ENCODE measurements around the gene TMOD4. TPM values are rescaled to one million over a fixed set of nuclear protein-coding genes. Genes with fewer than 3 reads are reported as not detected.
A peak's percentile ranks its signal among the peaks of the same experiment; 100 is the strongest.
"Not testable (repeated sequence)": the region's sequence is repeated elsewhere in the genome, so short reads cannot be mapped to it uniquely, and the experiment has no call there.

Gene TMOD4
- total and polyA plus RNA-seq, 7 donors: 17.6 to 434 (median 274) TPM

DNA sequence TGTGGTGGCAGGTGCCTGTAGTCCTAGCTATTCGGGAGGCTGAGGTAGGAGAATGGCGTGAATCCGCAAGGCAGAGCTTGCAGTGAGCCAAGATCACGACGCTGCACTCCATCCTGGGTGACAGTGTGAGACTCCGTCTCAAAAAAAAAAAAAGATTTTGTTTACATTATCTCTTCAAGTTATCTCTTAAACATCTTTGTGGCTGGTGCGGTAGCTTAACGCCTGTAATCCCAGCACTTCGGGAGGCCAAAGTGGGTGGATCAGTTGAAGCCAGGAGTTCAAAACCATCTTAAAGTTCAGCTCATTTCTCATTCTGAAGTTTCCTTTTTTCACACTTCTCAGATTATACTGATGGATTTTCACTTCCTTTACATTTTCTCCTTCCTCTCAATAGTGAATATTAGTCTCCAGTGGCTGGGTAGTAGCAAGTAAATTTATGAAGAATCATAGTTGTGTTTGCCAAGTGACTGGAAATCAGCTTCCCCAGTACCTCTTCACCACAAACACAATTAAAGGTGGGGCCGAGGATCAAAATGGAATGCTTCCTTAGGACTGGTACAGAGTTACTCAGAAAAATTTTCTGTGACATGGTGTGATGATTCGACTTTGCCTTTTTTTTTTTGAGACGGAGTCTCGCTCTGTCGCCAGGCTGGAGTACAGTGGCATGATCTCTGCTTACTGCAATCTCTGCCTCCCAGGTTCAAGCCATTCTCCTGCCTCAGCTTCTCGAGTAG, 36.4 kb upstream of the TMOD4 start:
- TF ChIP-seq, protein P1, sequence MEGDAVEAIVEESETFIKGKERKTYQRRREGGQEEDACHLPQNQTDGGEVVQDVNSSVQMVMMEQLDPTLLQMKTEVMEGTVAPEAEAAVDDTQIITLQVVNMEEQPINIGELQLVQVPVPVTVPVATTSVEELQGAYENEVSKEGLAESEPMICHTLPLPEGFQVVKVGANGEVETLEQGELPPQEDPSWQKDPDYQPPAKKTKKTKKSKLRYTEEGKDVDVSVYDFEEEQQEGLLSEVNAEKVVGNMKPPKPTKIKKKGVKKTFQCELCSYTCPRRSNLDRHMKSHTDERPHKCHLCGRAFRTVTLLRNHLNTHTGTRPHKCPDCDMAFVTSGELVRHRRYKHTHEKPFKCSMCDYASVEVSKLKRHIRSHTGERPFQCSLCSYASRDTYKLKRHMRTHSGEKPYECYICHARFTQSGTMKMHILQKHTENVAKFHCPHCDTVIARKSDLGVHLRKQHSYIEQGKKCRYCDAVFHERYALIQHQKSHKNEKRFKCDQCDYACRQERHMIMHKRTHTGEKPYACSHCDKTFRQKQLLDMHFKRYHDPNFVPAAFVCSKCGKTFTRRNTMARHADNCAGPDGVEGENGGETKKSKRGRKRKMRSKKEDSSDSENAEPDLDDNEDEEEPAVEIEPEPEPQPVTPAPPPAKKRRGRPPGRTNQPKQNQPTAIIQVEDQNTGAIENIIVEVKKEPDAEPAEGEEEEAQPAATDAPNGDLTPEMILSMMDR (IDR thresholded peaks at IDR 0.05): no peak
- Histone ChIP-seq H3K27me3 (ENCODE audit: insufficient read depth in 3 of 3, low read length in 2 of 3) (no peaks in the 10 kb centered on the region), H3K36me3 (ENCODE audit: insufficient read depth in 1 of 2, low read depth in 1 of 2) (peaks cover 0 to 55% of the 10 kb centered on the region in 2 donors), H3K27ac (no peak overlapping the region), H3K4me3 (no peak overlapping the region), H3K4me1 (peaks cover 9% of the 10 kb centered on the region), H3K9me3 (no peaks in the 10 kb centered on the region)
- 89 to 94% (median 89%) methylated on average over 15 of the region's 15 CpGs for WGBS, 3 donors
- no peak for DNase-seq
- intact Hi-C loops (cut with DNase I): no loop called here
- no peak for ATAC-seq

GRCh38 chr1:151210830-151211229, 35.0 kb upstream of the TMOD4 start:
- Histone ChIP-seq H3K4me3 (no peak overlapping the region), H3K9me3 (no peaks in the 10 kb centered on the region), H3K36me3 (ENCODE audit: insufficient read depth in 1 of 2, low read depth in 1 of 2) (peaks cover 0 to 64% of the 10 kb centered on the region in 2 donors), H3K27me3 (ENCODE audit: insufficient read depth in 3 of 3, low read length in 2 of 3) (no peaks in the 10 kb centered on the region), H3K27ac (no peak overlapping the region), H3K4me1 (peaks cover 9% of the 10 kb centered on the region)
- TF ChIP-seq, protein P1 (IDR thresholded peaks at IDR 0.05): no peak
- ATAC-seq (no peak), DNase-seq (no peak)
- intact Hi-C loops (cut with DNase I): no loop called here
- 67 to 76% (median 71%) methylated on average over 1 of the region's 1 CpG for WGBS, 3 donors

GRCh38 chr1:151205381-151205965, 29.7 kb upstream of the TMOD4 start:
- peaks cover 0 to 65% of the 10 kb centered on the region in 2 donors for H3K36me3 ChIP-seq (ENCODE audit: insufficient read depth in 1 of 2, low read depth in 1 of 2)
- H3K27ac ChIP-seq; ATAC-seq; H3K27me3 ChIP-seq (ENCODE audit: insufficient read depth in 3 of 3, low read length in 2 of 3); intact Hi-C loops (cut with DNase I); DNase-seq; H3K4me3 ChIP-seq; H3K9me3 ChIP-seq: not testable (repeated sequence)
- WGBS, 3 donors: 88 to 94% (median 92%) methylated on average over 12 of the region's 12 CpGs
- H3K4me1 ChIP-seq: peaks cover 36% of the 10 kb centered on the region

GRCh38 chr1:151199873-151200581, 24.2 kb upstream of the TMOD4 start:
- intact Hi-C loops (cut with DNase I): loop anchor here (2.0 to 5.0 kb wide), 3 partner anchors 37 to 147 kb away; partner anchors contain the start of gene RFX5 (in 1 of the 2)
- peak overlapping the region; percentile 95 for H3K4me3 ChIP-seq
- TF ChIP-seq, protein P1 (IDR thresholded peaks at IDR 0.05): no peak
- no peak for DNase-seq
- peaks cover 0 to 20% of the 10 kb centered on the region in 2 donors for H3K36me3 ChIP-seq (ENCODE audit: insufficient read depth in 1 of 2, low read depth in 1 of 2)
- WGBS, 3 donors: 19 to 25% (median 23%) methylated on average over 11 of the region's 11 CpGs
- H3K27ac ChIP-seq: peak overlapping the region; percentile 92
- no peak for ATAC-seq
- no peaks in the 10 kb centered on the region for H3K9me3 ChIP-seq
- no peaks in the 10 kb centered on the region for H3K27me3 ChIP-seq (ENCODE audit: insufficient read depth in 3 of 3, low read length in 2 of 3)
- H3K4me1 ChIP-seq: peaks cover 55% of the 10 kb centered on the region
